GM21390 (cell line): ENCODE measurements around the gene NRSN2.
"Not testable (repeated sequence)": the region's sequence is repeated elsewhere in the genome, so short reads cannot be mapped to it uniquely, and the experiment has no call there.

ENCODE experiments used
- ATAC-seq: cut with Tn5 transposase; IDR thresholded peaks from one replicate; pipeline ENCODE4 v1.9.1; 2021; ENCODE audit not compliant: unreplicated experiment

Gene NRSN2

GRCh38 chr20:353166-353565 is 6.3 kb downstream of the NRSN2 start:
- ATAC-seq: no peak

GRCh38 chr20:354298-354977 is 7.5 kb downstream of the NRSN2 start:
- ATAC-seq: peak; percentile 96

- not testable (repeated sequence) for ATAC-seq
These were observed 9.2 kb downstream of the NRSN2 start for GRCh38 chr20:356154-356553.

- no peak for ATAC-seq
These were observed 9.8 kb downstream of the NRSN2 start for GRCh38 chr20:356745-357144.

GRCh38 chr20:358891-359555 is 12.1 kb downstream of the NRSN2 start:
- ATAC-seq: no peak

- ATAC-seq: no peak
These were observed 14.7 kb downstream of the NRSN2 start for GRCh38 chr20:361561-361960.

GRCh38 chr20:362271-363254 is 15.7 kb downstream of the NRSN2 start:
- no peak for ATAC-seq

- no peak for ATAC-seq
These were observed 16.6 kb downstream of the NRSN2 start for GRCh38 chr20:363319-364078.

- ATAC-seq: no peak
These were observed 18.2 kb downstream of the NRSN2 start for GRCh38 chr20:364905-365794.

- no peak for ATAC-seq
These were observed 19.3 kb downstream of the NRSN2 start for GRCh38 chr20:366041-366718.

GRCh38 chr20:366719-367485 is 20.0 kb downstream of the NRSN2 start:
- ATAC-seq: no peak

- no peak for ATAC-seq
These were observed 20.6 kb downstream of the NRSN2 start for GRCh38 chr20:367486-367887.

GRCh38 chr20:368915-369314 is 22.0 kb downstream of the NRSN2 start:
- no peak for ATAC-seq

GRCh38 chr20:370151-370600 is 23.3 kb downstream of the NRSN2 start:
- no peak for ATAC-seq

GRCh38 chr20:370977-371754 is 24.3 kb downstream of the NRSN2 start:
- ATAC-seq: no peak

GRCh38 chr20:371755-372542 is 25.0 kb downstream of the NRSN2 start:
- no peak for ATAC-seq

GRCh38 chr20:372543-373082 is 25.7 kb downstream of the NRSN2 start:
- ATAC-seq: not testable (repeated sequence)
